NB4 (cell line): ENCODE measurements around the gene MCF2L.

Experiments
- DNase-seq: peaks from one replicate; pipeline ENCODE4 v3.0.0; 2010; ENCODE audit warnings: low read depth
- H3K4me3 ChIP-seq: one replicate; pipeline ENCODE4 v1.5.1; 2011; ENCODE audit warnings: mild to moderate bottlenecking, low read depth, low read length, moderate library complexity
- CTCF ChIP-seq: IDR thresholded peaks from one replicate; pipeline ENCODE4 v1.5.1; 2012; ENCODE audit warnings: low read depth, low read length
- MAX ChIP-seq: IDR thresholded peaks from 2 replicates; pipeline ENCODE4 v1.6.1; 2011; ENCODE audit warnings: low read depth, low read length
- MYC ChIP-seq: IDR thresholded peaks from 2 replicates; pipeline ENCODE4 v1.6.1; 2011; ENCODE audit warnings: low read depth, low read length
- POLR2A ChIP-seq: IDR thresholded peaks from 2 replicates; pipeline ENCODE4 v1.6.1; 2011; ENCODE audit warnings: mild to moderate bottlenecking; ENCODE audit not compliant: insufficient read length; ENCODE audit errors: extremely low read depth

MCF2L gene

GRCh38 chr13:113061271-113061625 lies 92.2 kb downstream of the MCF2L start:
- TF ChIP-seq MYC (no peak), CTCF (no peak), MAX (no peak), POLR2A (no peak)
- no peak for DNase-seq
- no peak overlapping the region for H3K4me3 ChIP-seq

GRCh38 chr13:113061796-113062425 lies 92.9 kb downstream of the MCF2L start:
- no peak overlapping the region for H3K4me3 ChIP-seq
- TF ChIP-seq MYC (no peak), CTCF (no peak), POLR2A (no peak), MAX (no peak)
- peak; percentile 49 for DNase-seq

- DNase-seq: no peak
- TF ChIP-seq CTCF: no peak
- TF ChIP-seq POLR2A: no peak
- no peak for TF ChIP-seq MAX
- no peak for TF ChIP-seq MYC
- no peak overlapping the region for H3K4me3 ChIP-seq
These were observed 93.7 kb downstream of the MCF2L start for GRCh38 chr13:113062691-113063090.

- H3K4me3 ChIP-seq: no peak overlapping the region
- DNase-seq: no peak
- TF ChIP-seq CTCF (no peak), MAX (no peak), MYC (no peak), POLR2A (no peak)
These were observed 94.1 kb downstream of the MCF2L start for GRCh38 chr13:113063091-113063491.

- no peak; the same call in 1 of the 2 replicates for TF ChIP-seq MYC
- TF ChIP-seq MAX: no peak
- no peak for TF ChIP-seq CTCF
- TF ChIP-seq POLR2A: no peak
- no peak for DNase-seq
- H3K4me3 ChIP-seq: no peak overlapping the region
These were observed 95.1 kb downstream of the MCF2L start for GRCh38 chr13:113064000-113064533.
